GM12801 (cell line): Measurements from ENCODE around the gene ARHGAP5.

Source experiments
- TF ChIP-seq, protein P1 (sequence below): IDR thresholded peaks from one replicate; pipeline ENCODE4 v1.5.1; 2011; ENCODE audit warnings: control low read depth; ENCODE audit not compliant: insufficient read length; ENCODE audit errors: extremely low read depth

The ARHGAP5 gene

DNA sequence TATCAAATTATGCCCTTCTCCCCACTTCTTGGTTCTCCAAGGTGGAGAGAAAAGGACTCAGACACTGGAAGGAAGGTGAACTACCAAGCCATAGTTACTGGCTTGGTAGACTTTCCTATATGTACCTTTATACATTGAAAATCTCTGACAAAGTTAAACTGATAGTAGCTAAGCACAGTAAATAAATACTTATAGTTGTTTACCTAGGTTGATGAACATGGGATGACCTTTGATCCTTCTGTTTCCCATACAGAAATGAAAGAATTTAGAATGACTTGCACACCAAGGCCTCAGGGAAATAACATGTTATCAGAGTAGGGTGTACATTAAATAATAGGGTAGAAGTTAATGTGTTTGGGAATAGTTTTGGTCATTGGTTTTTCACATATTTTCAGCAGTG, 6.7 kb downstream of the ARHGAP5 start:
- TF ChIP-seq, protein P1, sequence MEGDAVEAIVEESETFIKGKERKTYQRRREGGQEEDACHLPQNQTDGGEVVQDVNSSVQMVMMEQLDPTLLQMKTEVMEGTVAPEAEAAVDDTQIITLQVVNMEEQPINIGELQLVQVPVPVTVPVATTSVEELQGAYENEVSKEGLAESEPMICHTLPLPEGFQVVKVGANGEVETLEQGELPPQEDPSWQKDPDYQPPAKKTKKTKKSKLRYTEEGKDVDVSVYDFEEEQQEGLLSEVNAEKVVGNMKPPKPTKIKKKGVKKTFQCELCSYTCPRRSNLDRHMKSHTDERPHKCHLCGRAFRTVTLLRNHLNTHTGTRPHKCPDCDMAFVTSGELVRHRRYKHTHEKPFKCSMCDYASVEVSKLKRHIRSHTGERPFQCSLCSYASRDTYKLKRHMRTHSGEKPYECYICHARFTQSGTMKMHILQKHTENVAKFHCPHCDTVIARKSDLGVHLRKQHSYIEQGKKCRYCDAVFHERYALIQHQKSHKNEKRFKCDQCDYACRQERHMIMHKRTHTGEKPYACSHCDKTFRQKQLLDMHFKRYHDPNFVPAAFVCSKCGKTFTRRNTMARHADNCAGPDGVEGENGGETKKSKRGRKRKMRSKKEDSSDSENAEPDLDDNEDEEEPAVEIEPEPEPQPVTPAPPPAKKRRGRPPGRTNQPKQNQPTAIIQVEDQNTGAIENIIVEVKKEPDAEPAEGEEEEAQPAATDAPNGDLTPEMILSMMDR = no peak

DNA sequence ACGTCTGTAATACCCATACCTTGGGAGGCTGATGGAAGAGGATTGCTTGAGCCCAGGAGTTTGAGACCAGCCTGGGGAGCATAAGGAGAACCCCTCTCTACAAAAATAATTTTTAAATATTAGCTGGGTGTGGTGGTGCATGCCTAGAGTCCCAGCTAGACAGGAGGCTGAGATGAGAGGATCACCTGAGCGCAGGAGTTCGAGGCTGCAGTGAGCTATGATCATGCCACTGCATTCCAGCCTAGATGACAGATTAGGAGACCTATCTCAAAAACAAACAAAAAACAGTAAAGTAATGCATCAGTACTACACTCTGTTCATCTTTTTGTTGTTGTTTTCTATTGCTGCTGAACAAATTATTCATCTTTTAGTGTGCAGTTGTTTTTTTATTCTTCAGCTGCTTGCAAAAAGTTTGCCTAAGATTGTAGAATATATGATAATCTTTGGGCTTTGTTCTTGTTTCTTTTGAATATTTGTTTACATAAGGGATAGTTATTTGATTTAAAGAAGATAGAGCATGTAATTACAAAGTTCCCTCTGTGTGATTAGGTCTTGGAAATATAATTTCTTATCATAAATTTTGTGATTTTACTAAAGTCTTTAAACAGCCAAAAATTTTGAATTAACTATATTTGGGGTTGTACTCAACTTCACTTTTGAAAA, 8.2 kb downstream of the ARHGAP5 start:
- TF ChIP-seq, protein P1 = no peak

- TF ChIP-seq, protein P1 = no peak
Measured at GRCh38 chr14:32085845-32086383, 8.8 kb downstream of the ARHGAP5 start.

- TF ChIP-seq, protein P1 = no peak
Measured at GRCh38 chr14:32087173-32087861, 10.2 kb downstream of the ARHGAP5 start.

GRCh38 chr14:32087907-32088306, 10.8 kb downstream of the ARHGAP5 start:
- TF ChIP-seq, protein P1 = no peak

GRCh38 chr14:32090686-32091085, 13.6 kb downstream of the ARHGAP5 start:
- TF ChIP-seq, protein P1 = no peak

GRCh38 chr14:32099473-32099872, 22.4 kb downstream of the ARHGAP5 start:
- TF ChIP-seq, protein P1 = no peak
